Pulmonary artery endothelial cell (primary cell): ENCODE data around the gene STOML1. TPM values are rescaled to one million over a fixed set of nuclear protein-coding genes. Genes with fewer than 3 reads are reported as not detected.

ENCODE experiments used
- DNase-seq: peaks from one replicate; pipeline ENCODE4 v3.0.0-alpha.2; 2011; ENCODE audit warnings: low read depth, low spot score
- total RNA-seq: library from RNA; depleted of rRNA; stranded (reverse); fragments of >200 nt; gene quantifications from 2 replicates; pipeline ENCODE4 v1.2.3, GENCODE V29; 2014

STOML1 gene
- total RNA-seq, 1 donor from 2014 or later, result 9.1 TPM

- no peak for DNase-seq
Measured at GRCh38 chr15:73932381-73933191, 59.5 kb downstream of the STOML1 start.

GRCh38 chr15:73931441-73931840 lies 60.7 kb downstream of the STOML1 start:
- DNase-seq, result no peak

- DNase-seq, result no peak
Measured at GRCh38 chr15:73930790-73931281, 61.3 kb downstream of the STOML1 start.

GRCh38 chr15:73930371-73930770 lies 61.7 kb downstream of the STOML1 start:
- DNase-seq, result no peak

GRCh38 chr15:73928971-73929627 lies 63.0 kb downstream of the STOML1 start:
- no peak for DNase-seq

Other genes with a start within 250 kb of the STOML1 start
- gene INSYN1, start 238.9 kb downstream of the STOML1 start, total RNA-seq, result 0.11 and 0.26 TPM in 2 replicates
- gene TBC1D21, start 118.7 kb downstream of the STOML1 start, total RNA-seq, result not detected in 2 replicates
- 0.28 and 4.4 TPM in 2 replicates for gene LOXL1, start 65.8 kb downstream of the STOML1 start, total RNA-seq
- gene PML, start 2.4 kb upstream of the STOML1 start, total RNA-seq, result 28.4 and 30.4 TPM in 2 replicates
- not detected in 2 replicates for gene GOLGA6A, start 90.3 kb upstream of the STOML1 start, total RNA-seq
- not detected in 2 replicates for gene ISLR2, start 138.3 kb upstream of the STOML1 start, total RNA-seq
- not detected in 2 replicates for gene ISLR, start 181.4 kb upstream of the STOML1 start, total RNA-seq
- gene STRA6, start 210.5 kb upstream of the STOML1 start, total RNA-seq, result not detected in 2 replicates
- not detected in 2 replicates for gene CCDC33, start 244.0 kb upstream of the STOML1 start, total RNA-seq